DOHH2 (cell line): Measurements from ENCODE around the gene KCNIP3.
"Not testable (repeated sequence)": the region's sequence is repeated elsewhere in the genome, so short reads cannot be mapped to it uniquely, and the experiment has no call there.

ENCODE experiments used
- EZH2phosphoT487 ChIP-seq: fragments of 200-600 bp; sonication (generic); IDR thresholded peaks from 2 replicates; pipeline ENCODE4 v1.6.1; 2017; ENCODE audit warnings: borderline replicate concordance, mild to moderate bottlenecking, antibody characterized with exemption, low read length, moderate library complexity, mixed read lengths
- TF ChIP-seq, protein P1 (sequence below): fragments of 200-600 bp; sonication (generic); IDR thresholded peaks from one replicate; pipeline ENCODE4 v1.5.1; 2014; ENCODE audit warnings: antibody characterized with exemption, mild to moderate bottlenecking, low read depth, low read length; ENCODE audit not compliant: poor library complexity, severe bottlenecking

DNA sequence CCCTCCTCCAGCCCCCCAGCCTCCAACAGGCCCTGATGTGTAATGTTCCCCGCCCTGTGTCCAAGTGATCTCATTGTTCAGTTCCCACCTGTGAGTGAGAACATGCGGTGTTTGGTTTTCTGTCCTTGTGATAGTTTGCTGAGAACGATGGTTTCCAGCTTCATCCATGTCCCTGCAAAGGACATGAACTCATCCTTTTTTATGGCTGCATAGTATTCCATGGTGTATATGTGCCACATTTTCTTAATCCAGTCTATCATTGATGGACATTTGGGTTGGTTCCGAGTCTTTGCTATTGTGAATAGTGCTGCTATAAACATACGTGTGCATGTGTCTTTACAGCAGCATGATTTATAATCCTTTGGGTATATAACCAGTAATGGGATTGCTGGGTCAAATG lies 58.3 kb downstream of the KCNIP3 start:
- TF ChIP-seq, protein P1, sequence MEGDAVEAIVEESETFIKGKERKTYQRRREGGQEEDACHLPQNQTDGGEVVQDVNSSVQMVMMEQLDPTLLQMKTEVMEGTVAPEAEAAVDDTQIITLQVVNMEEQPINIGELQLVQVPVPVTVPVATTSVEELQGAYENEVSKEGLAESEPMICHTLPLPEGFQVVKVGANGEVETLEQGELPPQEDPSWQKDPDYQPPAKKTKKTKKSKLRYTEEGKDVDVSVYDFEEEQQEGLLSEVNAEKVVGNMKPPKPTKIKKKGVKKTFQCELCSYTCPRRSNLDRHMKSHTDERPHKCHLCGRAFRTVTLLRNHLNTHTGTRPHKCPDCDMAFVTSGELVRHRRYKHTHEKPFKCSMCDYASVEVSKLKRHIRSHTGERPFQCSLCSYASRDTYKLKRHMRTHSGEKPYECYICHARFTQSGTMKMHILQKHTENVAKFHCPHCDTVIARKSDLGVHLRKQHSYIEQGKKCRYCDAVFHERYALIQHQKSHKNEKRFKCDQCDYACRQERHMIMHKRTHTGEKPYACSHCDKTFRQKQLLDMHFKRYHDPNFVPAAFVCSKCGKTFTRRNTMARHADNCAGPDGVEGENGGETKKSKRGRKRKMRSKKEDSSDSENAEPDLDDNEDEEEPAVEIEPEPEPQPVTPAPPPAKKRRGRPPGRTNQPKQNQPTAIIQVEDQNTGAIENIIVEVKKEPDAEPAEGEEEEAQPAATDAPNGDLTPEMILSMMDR, result not testable (repeated sequence)
- TF ChIP-seq EZH2phosphoT487, result not testable (repeated sequence)
